ENCODE measurements around the gene SMOC2.
"Not testable (repeated sequence)": the region's sequence is repeated elsewhere in the genome, so short reads cannot be mapped to it uniquely, and the experiment has no call there.

SMOC2 gene

DNA sequence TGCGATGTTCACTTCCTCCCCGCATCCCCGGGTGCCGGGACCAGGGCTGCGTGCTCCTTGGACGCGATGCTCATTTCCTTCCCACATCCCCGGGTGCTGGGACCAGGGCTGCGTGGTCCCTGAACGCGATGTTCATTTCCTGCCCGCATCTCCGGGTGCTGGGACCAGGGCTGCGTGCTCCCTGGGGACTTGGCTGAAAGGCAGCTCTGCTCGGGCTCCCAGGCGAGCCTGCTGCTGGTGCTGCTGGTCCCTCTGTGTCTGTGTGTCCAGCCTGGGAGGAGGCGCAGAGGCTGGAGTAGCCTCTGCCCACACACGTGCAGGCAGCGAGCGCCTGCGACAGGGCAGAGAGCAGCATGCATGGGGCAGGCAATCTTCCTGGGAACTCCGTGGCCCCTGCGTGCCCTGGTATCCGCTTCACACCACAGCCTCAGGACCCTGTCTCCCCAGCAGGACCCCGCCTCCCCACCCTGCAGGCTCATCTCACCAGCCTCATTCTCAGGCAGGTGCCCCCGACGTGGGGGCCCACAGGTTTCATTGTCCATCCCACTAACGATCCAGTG, 132.4 kb downstream of the SMOC2 start:
- not testable (repeated sequence) for DNase-seq (ENCODE audit: low read depth)

- DNase-seq (ENCODE audit: low read depth) = no peak
Measured at GRCh38 chr6:168574075-168574698, 133.2 kb downstream of the SMOC2 start.

GRCh38 chr6:168574699-168575195, 133.8 kb downstream of the SMOC2 start:
- DNase-seq (ENCODE audit: low read depth) = no peak

GRCh38 chr6:168575346-168576098, 134.5 kb downstream of the SMOC2 start:
- DNase-seq (ENCODE audit: low read depth) = no peak

DNA sequence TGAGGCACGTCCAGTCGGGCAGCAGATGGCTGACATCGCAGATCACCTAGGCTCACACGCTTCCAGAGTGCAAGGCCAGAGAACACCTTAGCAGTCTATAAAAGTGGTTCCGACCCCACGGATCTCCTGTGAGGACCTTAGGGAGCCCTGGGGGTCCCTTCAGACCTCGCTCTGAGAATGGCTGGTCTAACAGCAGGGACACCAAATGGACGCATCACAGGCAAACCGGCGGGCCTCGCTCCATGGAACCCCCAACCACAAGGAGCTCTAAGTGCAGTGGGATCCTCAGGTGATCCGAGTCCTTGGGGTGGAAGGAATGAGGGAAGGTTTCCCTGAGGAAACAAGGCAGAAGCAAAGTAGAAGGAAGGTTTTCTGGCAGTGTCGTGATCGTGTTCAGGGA, 135.4 kb downstream of the SMOC2 start:
- DNase-seq (ENCODE audit: low read depth) = no peak

DNA sequence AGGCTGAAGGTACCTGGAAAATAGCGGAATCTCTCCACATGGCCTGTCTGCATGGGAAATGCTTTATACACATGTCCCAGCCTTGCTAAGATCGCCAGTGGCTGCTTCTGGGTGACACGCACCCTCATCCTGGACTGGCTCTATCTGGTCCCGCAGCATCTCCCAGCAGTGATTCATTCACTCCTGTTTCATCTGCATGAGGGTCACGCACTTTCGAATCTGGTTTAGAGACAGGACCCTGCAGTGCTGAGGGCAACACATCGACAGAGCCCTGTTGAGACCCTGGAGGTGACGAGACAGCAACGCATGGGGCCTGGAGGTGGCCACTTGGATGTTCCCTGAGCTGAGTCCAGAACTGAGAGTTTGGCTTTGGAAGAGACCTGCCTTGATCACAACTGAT, 136.5 kb downstream of the SMOC2 start:
- no peak for DNase-seq (ENCODE audit: low read depth)

DNA sequence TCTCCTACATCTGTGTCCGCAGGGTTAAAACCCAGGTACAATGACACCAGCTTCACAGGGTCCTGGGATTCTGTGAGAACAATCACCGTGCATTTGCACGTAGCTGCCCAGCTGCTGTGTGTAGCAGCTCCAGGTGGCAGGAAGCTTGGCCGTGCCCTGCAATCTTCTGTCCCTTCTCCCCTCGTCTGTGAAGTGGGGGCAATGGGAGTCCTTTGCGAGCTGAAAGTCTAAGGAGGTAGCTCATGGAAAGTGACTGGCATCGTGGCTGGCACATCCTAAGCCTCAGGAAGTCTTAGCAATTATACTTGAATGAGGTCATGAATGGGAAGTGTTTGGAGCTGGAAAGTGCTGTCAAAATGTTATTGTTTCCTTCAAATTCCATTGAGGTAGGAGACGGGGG, 137.1 kb downstream of the SMOC2 start:
- no peak for DNase-seq (ENCODE audit: low read depth)

- DNase-seq (ENCODE audit: low read depth) = no peak
Measured at GRCh38 chr6:168581236-168581635, 140.3 kb downstream of the SMOC2 start.

DNA sequence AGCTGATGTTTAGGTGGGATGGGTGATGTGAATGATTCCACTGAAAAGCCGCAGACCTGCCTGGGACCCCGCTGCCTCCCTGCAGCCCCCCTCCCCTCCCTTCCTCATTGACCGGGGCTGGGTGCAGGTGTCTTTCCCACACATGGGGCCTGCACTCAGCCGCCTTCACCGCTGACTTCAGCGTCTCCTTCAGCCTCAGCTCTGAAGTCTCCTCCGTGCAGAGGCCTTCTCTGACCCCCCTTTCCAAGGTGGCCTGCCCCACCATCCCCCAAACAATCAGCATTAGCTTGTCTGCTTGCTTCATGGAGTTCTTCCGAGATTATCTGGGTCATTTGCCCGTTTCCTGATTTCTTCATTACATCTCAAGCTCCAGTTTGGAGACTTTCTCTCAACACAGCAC, 140.7 kb downstream of the SMOC2 start:
- no peak for DNase-seq (ENCODE audit: low read depth)

- DNase-seq (ENCODE audit: low read depth) = no peak
Measured at GRCh38 chr6:168582571-168582981, 141.6 kb downstream of the SMOC2 start.

DNA sequence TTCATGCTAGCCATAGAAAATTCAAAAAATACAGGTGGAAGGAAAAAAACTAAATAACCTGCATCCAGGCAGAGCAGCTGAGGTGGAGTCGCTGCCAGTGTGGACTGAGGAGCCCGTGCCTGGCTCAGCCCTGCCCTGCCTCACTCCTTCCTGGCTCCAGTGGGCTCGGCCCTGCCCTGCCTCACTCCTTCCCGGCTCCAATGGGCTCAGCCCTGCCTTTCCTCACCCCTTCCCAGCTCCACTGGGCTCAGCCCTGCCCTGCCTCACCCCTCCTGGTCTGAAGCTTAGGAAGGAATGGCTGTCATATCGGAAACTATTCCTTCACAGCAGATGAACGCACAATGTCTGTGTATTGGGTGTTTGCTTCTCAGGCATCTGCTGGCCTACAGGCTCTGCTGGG, 142.1 kb downstream of the SMOC2 start:
- no peak for DNase-seq (ENCODE audit: low read depth)

- no peak for DNase-seq (ENCODE audit: low read depth)
Measured at GRCh38 chr6:168583821-168584220, 142.8 kb downstream of the SMOC2 start.

GRCh38 chr6:168584249-168584648, 143.3 kb downstream of the SMOC2 start:
- DNase-seq (ENCODE audit: low read depth) = no peak

DNA sequence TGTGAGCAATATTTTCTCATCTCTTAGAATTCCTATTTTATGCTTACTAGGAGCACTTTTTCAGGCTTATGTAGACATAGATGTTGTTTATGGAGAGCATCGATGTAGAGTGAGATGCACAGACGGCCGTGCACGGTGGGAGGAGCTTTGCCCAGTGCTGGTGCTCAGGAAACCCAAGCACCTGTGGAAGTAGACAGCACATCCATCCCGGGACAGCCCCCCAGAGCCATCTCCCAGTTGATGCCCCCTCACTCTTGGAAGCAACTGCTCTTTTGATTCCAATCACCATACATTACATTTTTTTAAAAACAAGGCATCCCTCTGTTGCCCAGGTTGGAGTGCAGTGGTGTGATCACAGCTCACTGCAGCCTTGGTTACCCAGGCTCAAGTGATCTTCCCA, 143.7 kb downstream of the SMOC2 start:
- no peak for DNase-seq (ENCODE audit: low read depth)

- DNase-seq (ENCODE audit: low read depth) = no peak
Measured at GRCh38 chr6:168585441-168585840, 144.5 kb downstream of the SMOC2 start.

DNA sequence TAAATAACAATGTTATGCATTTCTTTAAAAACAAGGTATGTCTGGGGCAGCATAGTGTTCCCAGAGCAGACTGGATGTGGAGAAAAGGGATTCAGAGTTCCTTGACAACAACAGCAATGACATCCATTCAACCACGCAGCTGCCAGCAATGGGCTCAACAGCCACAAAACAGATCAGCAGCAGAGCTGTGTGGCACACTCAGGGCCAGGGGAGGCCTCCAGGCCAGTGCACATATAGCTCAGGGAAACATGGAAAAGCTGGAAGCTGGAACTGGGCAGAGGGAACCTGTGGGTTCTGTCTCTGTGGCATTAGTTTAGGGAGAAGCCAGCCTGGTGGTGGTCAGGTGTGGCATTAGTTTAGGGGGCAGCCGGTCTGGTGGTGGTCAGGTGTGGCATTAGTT, 148.3 kb downstream of the SMOC2 start:
- no peak for DNase-seq (ENCODE audit: low read depth)

DNA sequence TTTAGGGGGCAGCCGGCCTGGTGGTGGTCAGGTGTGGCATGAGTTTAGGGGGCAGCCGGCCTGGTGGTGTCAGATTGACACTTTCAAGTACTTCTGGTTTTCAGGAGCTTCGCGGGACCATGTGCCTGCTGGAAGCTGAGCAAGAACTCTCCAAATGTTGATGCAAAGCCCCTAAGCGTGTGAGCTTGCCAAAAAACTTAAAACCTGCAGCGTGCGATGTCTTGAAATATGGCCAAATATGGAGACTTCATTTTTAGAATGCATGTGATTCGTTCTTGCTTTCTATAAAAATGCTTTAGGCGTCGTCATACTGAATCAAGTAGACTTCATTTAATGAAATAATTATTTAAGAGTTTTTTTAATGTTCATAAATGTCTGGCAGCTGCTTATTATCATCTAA, 149.4 kb downstream of the SMOC2 start:
- no peak for DNase-seq (ENCODE audit: low read depth)

DNA sequence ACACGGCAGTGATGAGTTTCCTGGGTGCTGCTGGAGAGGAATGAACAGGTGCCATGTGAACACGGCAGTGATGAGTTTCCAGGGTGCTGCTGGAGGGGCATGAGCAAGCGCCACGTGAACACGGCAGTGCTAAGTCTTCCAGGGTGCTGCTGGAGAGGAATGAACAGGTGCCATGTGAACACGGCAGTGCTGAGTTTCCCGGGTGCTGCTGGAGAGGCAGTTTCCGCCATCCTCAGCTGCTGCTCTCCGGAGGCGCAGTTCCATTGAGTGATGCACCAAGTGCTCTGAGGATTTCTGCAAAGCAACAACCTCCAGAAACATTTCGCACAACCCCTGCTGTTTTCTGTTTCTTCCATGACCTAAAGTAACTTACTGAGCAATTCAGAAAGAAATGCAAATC, 155.4 kb downstream of the SMOC2 start:
- no peak for DNase-seq (ENCODE audit: low read depth)

DNA sequence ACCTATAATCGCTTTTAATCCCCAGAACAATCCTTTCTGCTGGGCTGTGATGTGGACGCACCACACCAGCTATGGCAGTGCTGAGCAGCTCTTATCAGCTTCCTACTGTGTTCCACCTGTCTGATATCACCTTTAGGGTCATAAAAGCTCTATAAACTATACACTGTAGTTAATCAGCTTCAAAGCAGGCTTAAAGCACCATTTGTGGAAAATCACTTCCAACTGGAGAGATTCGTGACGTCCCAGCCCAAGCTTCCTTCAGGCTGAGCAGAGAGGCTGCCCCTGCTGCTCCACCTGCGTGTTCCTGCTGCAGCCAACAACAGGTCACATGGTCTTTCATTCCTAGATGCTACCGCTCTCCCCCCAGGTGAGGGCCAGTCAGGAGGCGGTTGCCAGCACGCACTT, 156.5 kb downstream of the SMOC2 start:
- no peak for DNase-seq (ENCODE audit: low read depth)

- DNase-seq (ENCODE audit: low read depth) = no peak
Measured at GRCh38 chr6:168598251-168599117, 157.5 kb downstream of the SMOC2 start.

DNA sequence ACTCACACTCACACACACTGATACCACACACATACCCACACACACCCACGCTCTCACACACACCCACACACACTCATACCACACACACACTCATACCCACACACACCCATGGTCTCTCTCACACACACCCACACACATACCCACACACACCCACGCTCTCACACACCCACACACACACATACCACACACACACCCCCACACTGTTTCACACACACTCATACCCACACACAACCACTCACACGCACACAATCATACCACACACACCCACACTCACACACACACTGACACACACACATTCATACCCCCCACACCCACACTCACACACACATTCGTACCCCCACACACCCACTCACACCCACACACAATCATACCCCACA, 158.1 kb downstream of the SMOC2 start:
- DNase-seq (ENCODE audit: low read depth) = no peak

DNA sequence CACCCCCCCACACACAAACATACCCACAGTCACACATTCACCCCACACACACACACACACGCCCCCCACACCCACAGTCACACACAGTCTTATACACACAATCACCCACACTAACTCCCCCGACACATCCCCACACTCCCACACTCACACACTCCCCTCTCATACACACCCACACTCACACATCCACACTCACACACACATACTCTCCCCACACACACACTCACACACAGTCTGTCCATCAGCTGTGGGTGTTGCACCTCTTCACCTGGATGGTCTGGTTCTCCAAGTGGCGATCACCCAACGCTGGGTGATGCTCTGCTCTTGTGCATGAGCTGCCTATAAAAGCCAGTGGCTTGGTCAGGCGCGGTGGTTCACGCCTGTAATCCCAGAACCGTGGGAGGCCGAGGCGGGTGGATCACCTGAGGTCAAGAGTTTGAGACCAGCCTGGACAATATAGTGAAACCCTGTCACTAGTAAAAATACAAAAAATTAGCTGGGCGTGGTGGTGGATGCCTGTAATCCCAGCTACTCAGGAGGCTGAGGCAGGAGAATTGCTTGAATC, 158.9 kb downstream of the SMOC2 start:
- no peak for DNase-seq (ENCODE audit: low read depth)
